ENCODE results near the gene CMSS1.

CMSS1 gene

DNA sequence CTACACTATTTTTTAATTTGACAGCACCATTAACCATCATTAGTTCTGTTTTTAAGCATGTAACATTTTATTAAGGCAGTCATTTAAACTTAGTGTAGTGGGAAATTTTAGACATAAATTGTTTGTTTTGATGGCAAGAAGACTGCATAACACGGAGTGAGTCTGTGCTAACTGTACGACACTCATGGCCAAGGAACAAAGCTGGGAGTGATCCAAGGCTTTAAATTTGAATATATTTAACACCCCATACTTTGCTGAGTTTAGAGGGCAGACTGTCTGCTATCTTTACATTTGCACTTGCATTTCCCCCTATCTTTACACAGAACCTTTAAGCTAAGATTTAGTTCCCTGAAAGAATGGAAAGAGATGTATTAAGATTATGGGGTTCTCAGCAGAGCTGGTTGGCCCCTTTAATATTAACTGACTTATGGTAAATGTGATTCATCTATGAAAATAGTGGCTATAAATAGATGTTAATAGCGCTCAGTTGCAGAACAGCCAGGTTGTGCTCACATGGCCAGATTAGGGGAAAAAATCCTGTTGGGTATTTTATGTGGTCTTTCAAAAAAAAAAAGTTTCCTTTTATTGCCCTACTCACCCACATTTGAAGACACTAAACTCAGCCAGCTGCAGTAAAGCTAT lies 120.7 kb downstream of the CMSS1 start:
- FAIRE-seq, result no peak

DNA sequence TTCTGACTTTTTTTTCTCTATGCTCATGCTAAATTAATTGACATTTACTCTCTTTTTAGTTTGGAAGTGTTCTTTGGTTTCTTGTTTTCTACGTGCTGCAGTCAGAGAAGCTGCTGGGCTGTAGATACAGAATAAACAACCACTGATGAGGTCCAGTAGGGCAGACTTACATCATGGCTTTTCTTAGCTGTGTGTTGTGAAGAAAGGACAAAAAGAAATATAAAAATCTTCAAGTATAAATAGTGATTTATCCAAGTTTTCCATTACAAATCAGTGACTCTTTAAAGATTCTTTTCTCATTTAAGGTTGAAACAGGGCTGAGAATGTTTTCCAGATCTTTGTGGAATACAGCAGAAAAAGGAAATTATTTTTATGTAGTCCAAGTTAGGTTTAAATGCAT lies 122.2 kb downstream of the CMSS1 start:
- no peak for FAIRE-seq

DNA sequence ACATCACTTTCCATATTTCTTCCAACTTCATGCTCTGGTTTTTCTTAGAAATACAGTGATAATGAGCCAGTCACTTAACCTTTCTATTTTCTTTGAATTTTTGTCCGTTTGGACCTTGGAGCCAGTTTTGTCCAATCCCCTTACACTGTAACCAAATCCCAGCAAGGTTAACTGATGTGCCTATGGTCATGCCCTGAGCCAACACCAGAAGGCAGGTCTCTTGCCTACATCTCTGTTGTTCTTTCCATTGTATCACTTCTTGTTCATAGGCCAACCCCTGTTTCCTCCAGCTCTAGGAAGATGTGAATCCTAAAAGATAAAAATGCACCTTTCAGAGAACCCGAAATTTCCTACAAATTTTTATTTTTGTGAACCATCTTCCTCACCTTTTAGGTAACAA lies 122.7 kb downstream of the CMSS1 start:
- FAIRE-seq, result no peak

DNA sequence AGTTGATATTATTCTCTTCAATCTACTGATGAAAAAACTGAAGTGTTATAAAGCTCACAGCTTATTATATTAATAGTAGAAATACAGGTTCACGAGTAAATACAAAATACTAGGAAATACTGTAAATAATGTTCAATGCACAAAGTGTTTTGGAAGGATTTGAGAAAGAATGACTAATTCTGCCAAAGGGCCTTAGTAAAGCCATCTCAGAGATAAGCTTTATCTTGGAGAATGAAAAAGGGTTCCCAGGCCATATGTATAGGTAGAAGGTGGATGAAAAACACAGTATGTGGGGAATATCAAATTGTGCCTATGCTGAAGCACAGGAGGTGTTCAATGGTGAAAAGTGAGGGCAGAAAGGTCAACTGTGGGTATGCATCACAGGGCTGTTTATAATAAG lies 123.5 kb downstream of the CMSS1 start:
- no peak for FAIRE-seq

DNA sequence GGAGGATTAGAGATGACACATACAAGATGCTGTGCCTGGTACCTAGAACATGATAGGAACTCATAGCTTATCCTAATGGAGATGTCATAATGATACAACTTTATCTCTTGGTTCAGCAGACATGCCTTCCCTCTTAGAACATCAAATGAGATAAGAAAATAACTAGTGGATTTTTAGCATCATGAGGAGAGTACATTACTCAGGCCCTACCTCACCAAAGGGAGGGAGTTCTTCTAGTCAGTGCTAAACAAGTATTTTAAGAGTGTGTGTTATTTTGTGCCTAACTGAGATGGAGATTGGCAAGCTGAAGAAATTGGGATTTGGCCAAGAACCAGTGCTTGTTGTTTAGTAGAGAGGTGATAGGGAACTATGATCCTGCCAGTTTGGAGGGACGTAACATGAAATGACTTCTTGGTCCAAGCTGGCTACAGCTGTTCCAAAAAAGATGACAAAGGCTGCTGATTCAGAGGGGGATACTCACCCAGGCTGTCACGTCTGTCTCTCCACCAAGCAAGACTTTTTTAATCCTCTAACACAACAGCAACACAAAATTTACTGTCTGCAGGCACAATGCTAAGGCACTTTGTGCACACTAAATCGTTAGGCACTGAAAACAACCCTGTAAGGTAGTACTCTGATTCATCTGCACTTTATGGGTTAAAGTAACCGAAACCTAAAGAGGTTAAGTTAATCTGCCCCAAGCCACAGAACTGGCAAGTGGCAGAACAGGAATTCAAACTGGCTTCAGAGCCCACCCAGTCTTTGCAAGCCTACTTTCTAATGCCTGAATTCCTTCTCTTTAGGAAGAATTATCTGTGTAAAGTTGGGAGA lies 126.5 kb downstream of the CMSS1 start:
- no peak for FAIRE-seq

DNA sequence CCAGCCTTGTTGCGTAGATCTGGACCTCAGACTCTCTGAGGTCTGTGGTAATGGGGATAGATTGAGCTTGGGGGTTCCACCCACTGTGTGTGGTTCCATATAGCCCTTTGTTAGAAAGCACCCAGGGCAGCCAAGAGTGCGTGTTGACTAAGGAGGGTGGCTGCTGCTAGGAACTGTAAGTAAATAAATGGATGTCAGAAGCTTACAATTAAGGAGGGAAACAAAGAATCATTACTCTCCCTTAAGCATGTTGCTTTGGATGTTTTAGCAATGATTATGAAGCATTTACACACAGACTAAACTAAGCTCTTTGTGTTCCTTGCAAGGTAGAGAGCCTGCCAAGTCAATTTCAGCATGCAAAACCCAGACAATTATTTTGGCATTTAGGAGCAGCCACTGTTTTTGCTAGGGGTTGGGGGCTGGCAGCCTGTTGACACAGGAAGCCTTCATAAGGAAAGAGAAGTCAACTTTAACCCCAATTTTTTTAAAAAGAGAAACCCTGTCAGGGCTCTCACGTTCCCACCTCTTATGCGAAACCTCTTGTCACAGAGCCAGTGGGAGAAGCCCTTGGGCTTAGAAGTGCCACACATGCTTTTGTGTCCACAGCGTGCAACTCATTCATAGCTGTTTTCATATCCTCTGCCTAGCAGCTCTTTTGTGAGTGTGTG lies 127.8 kb downstream of the CMSS1 start:
- no peak for FAIRE-seq

GRCh38 chr3:99947356-99947755 lies 129.7 kb downstream of the CMSS1 start:
- FAIRE-seq, result no peak

- FAIRE-seq, result no peak
Measured at GRCh38 chr3:99948467-99949089, 130.9 kb downstream of the CMSS1 start.

DNA sequence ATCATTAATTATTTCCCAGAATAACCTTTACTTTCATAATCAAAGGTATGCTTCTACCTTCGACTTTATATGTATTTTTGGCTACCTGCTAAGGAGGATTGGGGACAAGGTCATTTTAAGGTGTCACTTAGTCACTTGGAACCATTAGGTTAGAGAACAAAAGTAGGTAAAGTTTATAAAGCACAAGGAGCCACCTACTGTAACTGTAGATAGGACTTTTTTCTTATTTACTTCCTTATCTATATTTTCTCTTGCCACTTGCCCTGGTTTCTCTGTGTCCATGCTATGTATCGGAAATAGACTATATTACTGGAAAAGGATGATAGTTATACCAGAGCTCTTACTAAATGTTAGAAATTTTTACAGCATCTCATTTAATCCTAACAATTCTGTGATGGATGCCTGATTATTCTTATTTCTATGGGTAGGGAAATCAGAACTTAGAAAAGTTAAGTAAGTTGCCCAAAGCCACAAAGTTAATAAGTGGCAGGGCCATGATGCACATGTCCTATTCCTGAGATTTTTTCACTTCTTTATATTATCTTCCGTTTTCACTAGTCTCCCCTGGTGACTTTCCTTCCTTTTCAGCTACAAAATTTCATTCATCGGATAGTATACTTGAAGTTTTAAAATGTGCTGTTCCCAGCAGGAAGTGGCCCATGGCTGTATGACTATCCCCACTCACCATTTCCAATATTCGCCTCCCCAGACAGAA lies 132.5 kb downstream of the CMSS1 start:
- FAIRE-seq, result no peak

DNA sequence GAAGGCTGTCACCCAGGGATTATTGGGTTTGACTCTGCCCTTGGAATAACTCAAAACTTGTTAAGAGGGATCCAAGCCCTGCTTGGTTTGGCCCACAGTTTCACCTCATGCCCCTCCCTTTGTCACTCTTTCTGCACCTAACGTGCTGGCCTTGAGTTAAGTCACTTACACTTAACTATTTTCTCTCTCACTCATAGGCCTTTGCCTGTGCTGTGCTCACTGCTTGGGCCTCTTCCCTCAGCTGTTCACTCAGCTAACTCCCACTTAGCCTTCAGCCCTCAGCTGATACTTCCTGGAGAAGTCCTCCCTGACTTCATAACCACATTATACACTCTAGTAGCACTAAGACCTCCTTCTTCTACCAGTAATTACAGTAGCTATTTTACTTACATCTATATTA lies 133.3 kb downstream of the CMSS1 start:
- FAIRE-seq, result no peak

- no peak for FAIRE-seq
Measured at GRCh38 chr3:99951701-99952100, 134.0 kb downstream of the CMSS1 start.

DNA sequence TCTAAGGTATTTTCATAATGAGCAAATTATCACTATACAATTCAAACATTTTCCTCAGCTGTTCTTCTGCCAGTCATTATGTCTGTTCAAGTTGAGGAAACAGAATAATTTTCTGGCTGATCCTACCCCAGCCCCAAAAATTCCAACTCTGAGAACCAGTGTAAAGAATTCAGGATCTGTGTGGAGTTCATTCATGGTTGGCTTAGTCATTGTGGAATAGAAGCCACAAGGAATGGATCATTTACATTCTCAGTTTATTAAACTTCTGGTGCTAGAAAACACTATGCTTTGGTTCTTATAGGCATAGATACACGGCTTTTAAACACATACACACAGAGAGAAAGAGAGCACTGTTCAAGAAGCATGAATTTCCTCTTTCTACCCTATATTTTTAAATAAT lies 134.6 kb downstream of the CMSS1 start:
- no peak for FAIRE-seq

DNA sequence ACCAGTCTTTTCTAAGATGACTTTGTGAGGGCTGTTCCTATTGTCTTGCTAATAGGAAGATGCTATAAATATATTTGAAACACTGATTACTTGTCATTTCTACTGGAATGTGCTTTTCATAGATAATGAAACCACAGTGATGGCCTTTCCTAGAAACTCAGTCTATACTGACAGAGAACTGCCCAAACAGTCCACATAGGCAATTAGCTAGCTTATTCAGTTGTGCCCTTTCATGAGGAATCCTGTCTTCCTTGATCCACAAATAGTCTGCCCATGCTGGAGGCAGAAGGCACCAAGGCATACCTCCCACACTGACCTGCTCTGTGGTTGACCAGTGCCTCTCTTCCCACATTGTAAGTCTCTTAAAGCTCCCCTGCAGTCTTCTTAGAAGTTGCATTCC lies 135.9 kb downstream of the CMSS1 start:
- no peak for FAIRE-seq

- no peak for FAIRE-seq
Measured at GRCh38 chr3:99954914-99955644, 137.4 kb downstream of the CMSS1 start.

DNA sequence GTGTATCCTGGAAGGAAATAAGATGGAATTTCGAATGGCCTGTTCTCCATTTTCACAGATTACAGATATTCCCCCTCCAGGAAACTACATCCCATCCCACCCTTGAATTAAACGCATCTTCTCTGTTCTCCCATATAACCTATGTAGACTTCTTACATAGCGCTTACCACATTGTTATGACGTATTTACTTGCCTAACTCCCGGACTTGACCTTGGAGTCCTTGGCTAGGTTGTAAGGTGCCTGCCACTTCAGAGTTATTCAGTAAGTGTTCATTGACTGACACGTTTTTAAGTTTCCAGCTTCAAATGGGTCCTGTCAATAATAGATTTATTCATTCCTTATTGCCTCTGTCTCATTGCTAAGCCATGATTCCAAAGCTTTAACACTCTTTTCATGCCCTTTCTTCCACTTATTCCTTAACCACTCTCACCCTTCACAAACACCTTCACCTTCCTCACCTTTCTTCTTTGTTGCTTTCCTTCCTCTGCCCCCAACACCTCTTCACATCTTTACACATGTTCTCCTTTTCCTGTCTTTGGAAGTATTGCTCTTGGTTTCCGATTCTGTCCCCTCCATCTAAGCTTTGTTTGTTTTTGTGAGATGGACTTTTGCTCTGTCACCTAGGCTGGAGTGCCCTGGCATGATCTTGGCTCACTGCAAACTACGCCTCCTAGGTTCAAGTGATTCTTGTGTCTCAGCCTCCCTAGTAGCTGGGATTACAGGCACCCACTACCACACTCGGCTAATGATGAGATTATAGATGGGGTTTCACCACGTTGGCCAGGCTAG lies 138.3 kb downstream of the CMSS1 start:
- no peak for FAIRE-seq

GRCh38 chr3:99957151-99957796 lies 139.6 kb downstream of the CMSS1 start:
- FAIRE-seq, result no peak

DNA sequence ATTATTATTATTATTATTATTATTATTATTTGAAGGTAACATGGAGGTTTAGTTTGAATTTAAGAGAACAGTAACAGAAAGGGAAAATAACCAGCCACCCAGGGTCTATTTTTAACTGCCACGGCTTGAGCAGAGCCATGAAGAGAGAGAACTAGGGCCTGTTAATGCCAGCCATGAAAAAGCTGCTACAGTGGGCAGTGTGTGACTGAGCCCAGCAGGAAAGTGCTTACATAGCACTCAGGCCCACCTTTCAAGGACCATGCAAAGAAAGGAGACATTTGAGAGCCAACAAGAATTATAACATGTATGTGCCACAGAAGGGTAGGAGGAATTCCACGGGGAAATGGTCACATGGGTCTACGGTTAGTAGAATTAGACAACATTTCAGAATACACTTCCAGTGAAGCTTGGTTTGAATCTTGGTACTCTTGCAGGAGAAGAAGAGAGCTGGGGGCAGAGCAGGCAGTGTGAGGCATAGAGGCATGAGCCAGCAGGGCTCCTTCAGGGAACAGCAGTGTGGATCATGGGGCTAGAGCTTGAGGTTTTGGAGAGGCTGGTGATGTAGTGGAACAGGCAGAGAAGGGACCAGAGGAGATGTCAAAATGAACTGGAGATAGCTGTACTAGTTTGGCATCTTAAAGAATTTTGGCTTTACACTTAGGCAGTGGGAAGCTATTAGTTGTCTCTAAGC lies 140.7 kb downstream of the CMSS1 start:
- no peak for FAIRE-seq

- FAIRE-seq, result no peak
Measured at GRCh38 chr3:99960123-99960878, 142.6 kb downstream of the CMSS1 start.

GRCh38 chr3:99960941-99961340 lies 143.3 kb downstream of the CMSS1 start:
- FAIRE-seq, result peak; percentile 10
